ENCODE measurements around the gene HADHA.

- TF ChIP-seq YY1 (IDR thresholded peaks at IDR 0.05; ENCODE audit: insufficient read depth, insufficient read length) (no peak), ZNF274 (IDR thresholded peaks at IDR 0.05; ENCODE audit: low read depth, low read length) (no peak)
These were observed 70.5 kb downstream of the HADHA start for GRCh38 chr2:26173776-26174482.
